COLO668 (cell line): ENCODE results near the gene PIEZO2.
A peak's percentile ranks its signal among the peaks of the same experiment; 100 is the strongest.

Source experiments
- DNase-seq: peaks from one replicate; lab custom pipeline; 2025; ENCODE audit not compliant: unreplicated experiment; lab: John Stamatoyannopoulos, UW

Gene PIEZO2

GRCh38 chr18:10798727-10799550 lies 350.4 kb downstream of the PIEZO2 start:
- DNase-seq: no peak

- no peak for DNase-seq
Measured at GRCh38 chr18:10797896-10798295, 351.5 kb downstream of the PIEZO2 start.

GRCh38 chr18:10794771-10795170 lies 354.6 kb downstream of the PIEZO2 start:
- DNase-seq: no peak

- no peak for DNase-seq
Measured at GRCh38 chr18:10793730-10794370, 355.5 kb downstream of the PIEZO2 start.

GRCh38 chr18:10792181-10792580 lies 357.2 kb downstream of the PIEZO2 start:
- no peak for DNase-seq

- DNase-seq: no peak
Measured at GRCh38 chr18:10791169-10791831, 358.1 kb downstream of the PIEZO2 start.

- no peak for DNase-seq
Measured at GRCh38 chr18:10789180-10789579, 360.2 kb downstream of the PIEZO2 start.

GRCh38 chr18:10787293-10787901 lies 362.0 kb downstream of the PIEZO2 start:
- peak; percentile 79 for DNase-seq

GRCh38 chr18:10785798-10786197 lies 363.6 kb downstream of the PIEZO2 start:
- DNase-seq: no peak

- no peak for DNase-seq
Measured at GRCh38 chr18:10784596-10785202, 364.7 kb downstream of the PIEZO2 start.

- DNase-seq: no peak
Measured at GRCh38 chr18:10783941-10784340, 365.4 kb downstream of the PIEZO2 start.

GRCh38 chr18:10776493-10776892 lies 372.9 kb downstream of the PIEZO2 start:
- DNase-seq: no peak

- DNase-seq: no peak
Measured at GRCh38 chr18:10775026-10775425, 374.3 kb downstream of the PIEZO2 start.

GRCh38 chr18:10771053-10771709 lies 378.2 kb downstream of the PIEZO2 start:
- no peak for DNase-seq

GRCh38 chr18:10770264-10770663 lies 379.1 kb downstream of the PIEZO2 start:
- no peak for DNase-seq

GRCh38 chr18:10768221-10768620 lies 381.1 kb downstream of the PIEZO2 start:
- no peak for DNase-seq

- DNase-seq: no peak
Measured at GRCh38 chr18:10767658-10768057, 381.7 kb downstream of the PIEZO2 start.

- DNase-seq: no peak
Measured at GRCh38 chr18:10760986-10761385, 388.4 kb downstream of the PIEZO2 start.

GRCh38 chr18:10759241-10759640 lies 390.1 kb downstream of the PIEZO2 start:
- DNase-seq: no peak

GRCh38 chr18:10757946-10758345 lies 391.4 kb downstream of the PIEZO2 start:
- no peak for DNase-seq

GRCh38 chr18:10757349-10757748 lies 392.0 kb downstream of the PIEZO2 start:
- DNase-seq: no peak
